BE2C (cell line): Measurements from ENCODE around the gene ACOT7.
A peak's percentile ranks its signal among the peaks of the same experiment; 100 is the strongest.

Experiments
- DNase-seq: peaks from one replicate; pipeline ENCODE4 v3.0.0-alpha.2; 2020
- H3K27me3 ChIP-seq: fragments of 250-450 bp; sonication (Bioruptor Pico); 2 replicates; pipeline ENCODE4 v1.5.1; 2020; ENCODE audit warnings: mild to moderate bottlenecking
- H3K36me3 ChIP-seq: fragments of 250-450 bp; sonication (Bioruptor Pico); 2 replicates; pipeline ENCODE4 v1.5.1; 2020; ENCODE audit warnings: mild to moderate bottlenecking
- H3K4me1 ChIP-seq: fragments of 250-450 bp; sonication (Bioruptor Pico); 2 replicates; pipeline ENCODE4 v1.5.1; 2020
- H3K4me3 ChIP-seq: 2 replicates; pipeline ENCODE4 v1.5.1; 2011; ENCODE audit warnings: low read depth, low read length
- H3K9me3 ChIP-seq: fragments of 250-450 bp; sonication (Bioruptor Pico); 2 replicates; pipeline ENCODE4 v1.5.1; 2020
- CTCF ChIP-seq: IDR thresholded peaks from 2 replicates; pipeline ENCODE4 v1.5.1; 2012; ENCODE audit warnings: mild to moderate bottlenecking, low read depth, low read length

Gene ACOT7

GRCh38 chr1:6249739-6250689, 143.6 kb downstream of the ACOT7 start:
- no peaks in the 10 kb centered on the region for H3K36me3 ChIP-seq
- H3K4me1 ChIP-seq: no peaks in the 10 kb centered on the region
- DNase-seq: no peak
- H3K9me3 ChIP-seq: no peaks in the 10 kb centered on the region
- peaks cover 15% of the 10 kb centered on the region for H3K27me3 ChIP-seq
- no peak for TF ChIP-seq CTCF
- H3K4me3 ChIP-seq: no peak overlapping the region

GRCh38 chr1:6248932-6249738, 144.4 kb downstream of the ACOT7 start:
- DNase-seq: no peak
- Histone ChIP-seq H3K27me3 (peaks cover 15% of the 10 kb centered on the region), H3K36me3 (no peaks in the 10 kb centered on the region), H3K4me1 (no peaks in the 10 kb centered on the region), H3K9me3 (no peaks in the 10 kb centered on the region), H3K4me3 (no peak overlapping the region)
- TF ChIP-seq CTCF: no peak

- no peak for TF ChIP-seq CTCF
- no peaks in the 10 kb centered on the region for H3K9me3 ChIP-seq
- DNase-seq: no peak
- H3K27me3 ChIP-seq: peaks cover 15% of the 10 kb centered on the region
- H3K4me3 ChIP-seq: no peak overlapping the region
- H3K36me3 ChIP-seq: no peaks in the 10 kb centered on the region
- no peaks in the 10 kb centered on the region for H3K4me1 ChIP-seq
Measured at GRCh38 chr1:6248161-6248776, 145.3 kb downstream of the ACOT7 start.

- Histone ChIP-seq H3K4me1 (no peaks in the 10 kb centered on the region), H3K27me3 (peaks cover 15% of the 10 kb centered on the region), H3K36me3 (no peaks in the 10 kb centered on the region), H3K4me3 (no peak overlapping the region), H3K9me3 (no peaks in the 10 kb centered on the region)
- TF ChIP-seq CTCF: no peak
- no peak for DNase-seq
Measured at GRCh38 chr1:6247651-6248050, 145.9 kb downstream of the ACOT7 start.

- Histone ChIP-seq H3K4me3 (peak overlapping the region; percentile 52), H3K36me3 (no peaks in the 10 kb centered on the region), H3K27me3 (peaks cover 19% of the 10 kb centered on the region), H3K4me1 (no peaks in the 10 kb centered on the region), H3K9me3 (no peaks in the 10 kb centered on the region)
- DNase-seq: peak; percentile 87
- peak; percentile 66 for TF ChIP-seq CTCF
Measured at GRCh38 chr1:6246497-6247467, 146.8 kb downstream of the ACOT7 start.
